Measurements from ENCODE around the gene AFM. TPM values are rescaled to one million over a fixed set of nuclear protein-coding genes. Genes with fewer than 3 reads are reported as not detected.
A peak's percentile ranks its signal among the peaks of the same experiment; 100 is the strongest.

AFM gene
- total and polyA plus RNA-seq, 2 of the 13 experiments (the other 11 are each of a cell fraction or from before 2014, with no cell fraction given), result 0.13 to 1.8 TPM

- TF ChIP-seq THAP9 (CRISPR knock-in tag; IDR thresholded peaks at IDR 0.05; ENCODE audit: borderline replicate concordance) (no peak), MAFG (CRISPR knock-in tag; IDR thresholded peaks at IDR 0.05) (no peak), MED1 (CRISPR knock-in tag; IDR thresholded peaks at IDR 0.05) (peak; percentile 22), JDP2 (CRISPR knock-in tag; IDR thresholded peaks at IDR 0.05; ENCODE audit: borderline replicate concordance) (no peak)
Measured at GRCh38 chr4:73446336-73446938, 35.1 kb upstream of the AFM start (continued).

- FAIRE-seq (no peak), DNase-seq (ENCODE audit: low spot score) (no peak), ATAC-seq (no peak)
- peaks cover 3 to 53% of the 10 kb centered on the region in 2 experiments for H3K36me3 ChIP-seq (replicated peaks in 1 of 2; ENCODE audit: control insufficient read depth in 1 of 2, insufficient read depth in 2 of 2, low read length in 2 of 2)
- H3K79me2 ChIP-seq (ENCODE audit: insufficient read depth, low read length), result peaks cover 3% of the 10 kb centered on the region
- H2AFZ ChIP-seq (ENCODE audit: low read length), result no peak overlapping the region
- H3K4me2 ChIP-seq (ENCODE audit: low read depth, low read length), result no peak overlapping the region
- ChIA-PET CTCF (ENCODE audit: low intra/inter-chr PET ratio, low total read pairs) (interaction anchor here (1.2 kb wide), 1 partner anchor 106 kb away, joined by 4 read pairs; no protein-coding TSS in a partner anchor), POLR2A (no interaction called here)
- no peaks in the 10 kb centered on the region for H3K9me3 ChIP-seq (ENCODE audit: low read length)
- no peaks in the 10 kb centered on the region for H3K27me3 ChIP-seq (ENCODE audit: control insufficient read depth in 1 of 2, insufficient read depth in 2 of 2, low read length in 2 of 2)
- intact Hi-C loops (cut with micrococcal nuclease; ENCODE audit: unreplicated experiment) (loop anchor here (5.0 to 10.0 kb wide), 2 partner anchors 40 to 207 kb away; no protein-coding TSS in a partner anchor), in situ Hi-C loops (cut with HindIII; ENCODE audit: extremely low pct_ligation_motif_present, low pct_unique_long_range_greater_than_20kb) (no loop called here)
- peaks cover 79% of the 10 kb centered on the region for H3K4me1 ChIP-seq (ENCODE audit: insufficient read depth, low read length)
- H3K9ac ChIP-seq (ENCODE audit: insufficient read depth, low read depth, low read length), result no peak overlapping the region
- H4K20me1 ChIP-seq (ENCODE audit: insufficient read depth, low read length), result peaks cover 31% of the 10 kb centered on the region; the same call in 1 of the 2 replicates
- TF ChIP-seq NONO (IDR thresholded peaks at IDR 0.05), result no peak
- TF ChIP-seq NONO (CRISPR knock-in tag; conservative IDR thresholded peaks at IDR 0.05), result 0 out of 2 replicates have a peak, but pooled peaks have one; percentile 16
- 0 out of 2 replicates have a peak, but pooled peaks have one; percentile 13 for TF ChIP-seq CREM (IDR thresholded peaks at IDR 0.05)
- no peak for TF ChIP-seq CREM (CRISPR knock-in tag; IDR thresholded peaks at IDR 0.05)
- TF ChIP-seq ZKSCAN5 (CRISPR knock-in tag; IDR thresholded peaks at IDR 0.05), result no peak
- peak; percentile 75 for TF ChIP-seq POLR2AphosphoS5 (IDR thresholded peaks at IDR 0.05; ENCODE audit: low read depth, low read length)
- 0 out of 2 replicates have a peak, but pooled peaks have one; percentile 8 for TF ChIP-seq ZNF777 (CRISPR knock-in tag; IDR thresholded peaks at IDR 0.05)
- TF ChIP-seq ARID2 (CRISPR knock-in tag; IDR thresholded peaks at IDR 0.05; ENCODE audit: borderline replicate concordance), result no peak
- peak in 1 of 2 experiments; percentile 30; a peak in 1 of 4 replicates for TF ChIP-seq POLR2A (IDR thresholded peaks at IDR 0.05; ENCODE audit: insufficient read depth in 1 of 2, low read depth in 2 of 2, low read length in 2 of 2)
- peak; percentile 5; the same call in 1 of the 2 replicates for TF ChIP-seq ZKSCAN8 (CRISPR knock-in tag; IDR thresholded peaks at IDR 0.05; ENCODE audit: borderline replicate concordance)
- 88% methylated on average over 4 of the region's 4 CpGs for WGBS (ENCODE audit: low lambda C conversion rate)
- no TSS peak for BruUV-seq (replicated peaks)
- peak overlapping the region; percentile 1 for H3K27ac ChIP-seq (ENCODE audit: extremely low read length, insufficient read depth, low read length)
- H3K4me3 ChIP-seq (replicated peaks in 1 of 3; ENCODE audit: insufficient read depth in 1 of 3, low read depth in 2 of 3, low read length in 3 of 3), result no peak overlapping the region
Measured at GRCh38 chr4:73447671-73448070, 33.9 kb upstream of the AFM start.
